Loucy (cell line): ENCODE measurements around the gene CACNA1H.

ENCODE experiments used
- H2AFZ ChIP-seq: fragments of 200-600 bp; sonication (generic); 2 replicates; pipeline ENCODE4 v1.6.0; 2016; ENCODE audit warnings: antibody characterized with exemption, mild to moderate bottlenecking, low read length, moderate library complexity
- H3F3A ChIP-seq: fragments of 200-600 bp; 2 replicates; pipeline ENCODE4 v1.6.0; 2016; ENCODE audit warnings: antibody characterized with exemption, low read depth, mild to moderate bottlenecking
- H3K27me3 ChIP-seq: fragments of 200-600 bp; sonication (generic); 2 replicates; pipeline ENCODE4 v1.6.1; 2014; ENCODE audit warnings: low read length, mild to moderate bottlenecking; ENCODE audit not compliant: insufficient read depth, poor library complexity, severe bottlenecking
- H3K36me3 ChIP-seq: fragments of 200-600 bp; sonication (generic); 2 replicates; pipeline ENCODE4 v1.6.1; 2016; ENCODE audit warnings: low read length; ENCODE audit not compliant: insufficient read depth
- H3K4me1 ChIP-seq: fragments of 200-600 bp; sonication (generic); 2 replicates; pipeline ENCODE4 v1.5.1; 2014; ENCODE audit warnings: low read length, mild to moderate bottlenecking; ENCODE audit not compliant: insufficient read depth, poor library complexity, severe bottlenecking
- H3K4me2 ChIP-seq: fragments of 200-600 bp; sonication (generic); 2 replicates; pipeline ENCODE4 v1.6.0; 2014; ENCODE audit warnings: antibody characterized with exemption, low read length, low read depth, mild to moderate bottlenecking; ENCODE audit not compliant: poor library complexity, severe bottlenecking
- H3K4me3 ChIP-seq: fragments of 200-600 bp; sonication (generic); 2 replicates; pipeline ENCODE4 v1.5.1; 2014; ENCODE audit warnings: low read length, mild to moderate bottlenecking, mixed read lengths; ENCODE audit not compliant: poor library complexity, severe bottlenecking
- H3K79me2 ChIP-seq: fragments of 200-600 bp; sonication (generic); 2 replicates; pipeline ENCODE4 v1.6.1; 2014; ENCODE audit warnings: low read length; ENCODE audit not compliant: insufficient read depth
- H3K9ac ChIP-seq: fragments of 200-600 bp; sonication (generic); 2 replicates; pipeline ENCODE4 v1.6.0; 2014; ENCODE audit warnings: mild to moderate bottlenecking, low read depth, low read length, moderate library complexity; ENCODE audit not compliant: poor library complexity, severe bottlenecking
- H3K9me2 ChIP-seq: fragments of 200-600 bp; sonication (generic); replicated peaks from 2 replicates; pipeline ENCODE4 v1.6.1; 2016; ENCODE audit warnings: low read depth, low read length, mixed read lengths
- H3K9me3 ChIP-seq: fragments of 200-600 bp; sonication (generic); 2 replicates; pipeline ENCODE4 v1.6.1; 2014; ENCODE audit warnings: mild to moderate bottlenecking, antibody characterized with exemption, low read length, low read depth; ENCODE audit not compliant: insufficient read depth
- H4K20me1 ChIP-seq: fragments of 200-600 bp; sonication (generic); 2 replicates; pipeline ENCODE4 v1.6.0; 2014; ENCODE audit warnings: antibody characterized with exemption, low read length, mild to moderate bottlenecking; ENCODE audit not compliant: insufficient read depth, poor library complexity, severe bottlenecking
- EZH2phosphoT487 ChIP-seq: fragments of 200-600 bp; IDR thresholded peaks from 2 replicates; pipeline ENCODE4 v1.6.1; 2018; ENCODE audit warnings: antibody characterized with exemption, mild to moderate bottlenecking, moderate library complexity, borderline replicate concordance
- TF ChIP-seq, protein P1 (sequence below): fragments of 200-600 bp; sonication (generic); conservative IDR thresholded peaks from 2 replicates; pipeline ENCODE4 v1.5.1; 2014; ENCODE audit warnings: mild to moderate bottlenecking, antibody characterized with exemption, low read length

The CACNA1H gene

DNA sequence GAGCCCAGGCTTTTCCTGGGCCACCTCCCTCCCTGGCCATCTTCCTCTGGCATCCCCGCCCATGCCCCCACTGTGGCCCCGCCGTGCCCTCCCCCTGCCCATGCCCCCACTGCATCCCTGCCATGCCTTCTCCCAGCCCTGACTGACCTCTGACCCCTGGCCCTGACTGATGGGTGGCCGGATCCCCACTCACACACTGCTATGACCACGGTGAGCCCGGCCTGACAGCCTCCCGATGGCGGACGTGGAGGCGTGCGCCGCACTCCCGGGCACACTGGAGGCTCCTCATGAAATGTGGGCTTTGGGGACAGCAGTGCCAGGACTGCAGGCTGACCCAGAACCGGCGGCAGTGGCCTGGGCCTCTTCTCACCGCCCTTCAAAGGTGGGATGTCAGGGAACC, 46.2 kb upstream of the CACNA1H start:
- Histone ChIP-seq H3K9ac (no peak overlapping the region), H4K20me1 (no peaks in the 10 kb centered on the region), H3K36me3 (no peaks in the 10 kb centered on the region), H3K4me3 (no peak overlapping the region), H2AFZ (no peak overlapping the region), H3K79me2 (no peaks in the 10 kb centered on the region), H3K9me3 (no peaks in the 10 kb centered on the region), H3K27me3 (no peaks in the 10 kb centered on the region), H3F3A (no peaks in the 10 kb centered on the region), H3K4me2 (no peak overlapping the region), H3K9me2 (no peaks in the 10 kb centered on the region), H3K4me1 (no peaks in the 10 kb centered on the region)
- TF ChIP-seq EZH2phosphoT487: no peak
- TF ChIP-seq, protein P1, sequence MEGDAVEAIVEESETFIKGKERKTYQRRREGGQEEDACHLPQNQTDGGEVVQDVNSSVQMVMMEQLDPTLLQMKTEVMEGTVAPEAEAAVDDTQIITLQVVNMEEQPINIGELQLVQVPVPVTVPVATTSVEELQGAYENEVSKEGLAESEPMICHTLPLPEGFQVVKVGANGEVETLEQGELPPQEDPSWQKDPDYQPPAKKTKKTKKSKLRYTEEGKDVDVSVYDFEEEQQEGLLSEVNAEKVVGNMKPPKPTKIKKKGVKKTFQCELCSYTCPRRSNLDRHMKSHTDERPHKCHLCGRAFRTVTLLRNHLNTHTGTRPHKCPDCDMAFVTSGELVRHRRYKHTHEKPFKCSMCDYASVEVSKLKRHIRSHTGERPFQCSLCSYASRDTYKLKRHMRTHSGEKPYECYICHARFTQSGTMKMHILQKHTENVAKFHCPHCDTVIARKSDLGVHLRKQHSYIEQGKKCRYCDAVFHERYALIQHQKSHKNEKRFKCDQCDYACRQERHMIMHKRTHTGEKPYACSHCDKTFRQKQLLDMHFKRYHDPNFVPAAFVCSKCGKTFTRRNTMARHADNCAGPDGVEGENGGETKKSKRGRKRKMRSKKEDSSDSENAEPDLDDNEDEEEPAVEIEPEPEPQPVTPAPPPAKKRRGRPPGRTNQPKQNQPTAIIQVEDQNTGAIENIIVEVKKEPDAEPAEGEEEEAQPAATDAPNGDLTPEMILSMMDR: no peak

DNA sequence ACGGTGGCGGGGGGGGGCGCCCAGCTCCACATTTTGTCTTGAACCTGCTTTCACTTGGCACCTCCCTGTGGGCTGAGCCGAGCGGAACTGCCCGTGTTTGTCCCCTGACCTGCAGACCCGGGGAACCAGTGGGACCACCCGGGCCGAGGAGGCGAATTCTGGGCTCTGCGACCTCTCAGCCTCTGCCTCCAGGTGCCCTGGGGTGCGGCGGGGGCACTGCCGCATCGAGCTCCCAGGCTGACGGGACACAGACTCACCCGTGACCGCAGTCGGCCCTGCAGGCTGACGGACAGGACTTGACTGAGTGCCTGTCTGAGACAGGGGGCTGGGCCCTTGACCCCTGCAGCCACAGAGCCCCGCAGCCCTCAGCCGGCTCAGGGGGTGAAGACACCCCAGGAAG, 45.8 kb upstream of the CACNA1H start:
- Histone ChIP-seq H3K27me3 (no peaks in the 10 kb centered on the region), H3K4me3 (no peak overlapping the region), H4K20me1 (no peaks in the 10 kb centered on the region)

DNA sequence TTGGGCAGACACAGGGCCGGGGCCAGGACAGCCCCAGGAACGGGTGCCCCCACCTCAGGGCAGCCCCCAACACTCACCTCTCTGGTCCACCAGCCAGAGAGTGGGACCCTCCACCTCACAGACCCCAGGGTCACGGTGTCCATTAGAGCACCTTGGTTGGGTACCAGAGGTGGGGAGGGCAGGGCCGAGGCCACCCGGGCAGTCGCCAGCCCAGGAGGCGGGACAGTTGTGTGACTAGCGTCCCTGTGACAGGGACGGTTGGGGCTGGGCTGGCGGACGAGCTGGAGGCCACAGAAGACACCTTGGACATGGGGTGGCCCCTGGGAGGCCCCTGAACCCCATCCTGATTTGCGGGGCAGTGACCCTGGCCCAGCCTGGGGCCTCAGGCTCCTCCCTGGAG, 45.2 kb upstream of the CACNA1H start:
- H3K4me2 ChIP-seq: no peak overlapping the region
- H3K9me2 ChIP-seq: no peaks in the 10 kb centered on the region
- no peaks in the 10 kb centered on the region for H3F3A ChIP-seq
- H3K79me2 ChIP-seq: no peaks in the 10 kb centered on the region
- no peak overlapping the region for H3K9ac ChIP-seq
- TF ChIP-seq EZH2phosphoT487: no peak
- TF ChIP-seq, protein P1: no peak
- H3K9me3 ChIP-seq: no peaks in the 10 kb centered on the region
- H2AFZ ChIP-seq: no peak overlapping the region
- H4K20me1 ChIP-seq: no peaks in the 10 kb centered on the region
- H3K4me3 ChIP-seq: no peak overlapping the region
- no peaks in the 10 kb centered on the region for H3K4me1 ChIP-seq
- no peaks in the 10 kb centered on the region for H3K27me3 ChIP-seq
- H3K36me3 ChIP-seq: no peaks in the 10 kb centered on the region

More for the DNA sequence above, 45.8 kb upstream of the CACNA1H start:
- no peak overlapping the region for H3K9ac ChIP-seq
- no peaks in the 10 kb centered on the region for H3F3A ChIP-seq
- no peaks in the 10 kb centered on the region for H3K4me1 ChIP-seq
- H3K9me2 ChIP-seq: no peaks in the 10 kb centered on the region
- no peaks in the 10 kb centered on the region for H3K79me2 ChIP-seq
- no peak for TF ChIP-seq EZH2phosphoT487
- TF ChIP-seq, protein P1: no peak
- no peaks in the 10 kb centered on the region for H3K9me3 ChIP-seq
- H3K36me3 ChIP-seq: no peaks in the 10 kb centered on the region
- no peak overlapping the region for H3K4me2 ChIP-seq
- H2AFZ ChIP-seq: no peak overlapping the region
